BJ (cell line): ENCODE results near the gene QTRT2. TPM values are rescaled to one million over a fixed set of nuclear protein-coding genes. Genes with fewer than 3 reads are reported as not detected.

Source experiments
- CTCF ChIA-PET: fragments of 350-600 bp; formaldehyde crosslinking; extraction: SDS; loops from one replicate; lab custom pipeline; 2021; ENCODE audit warnings: antibody characterized with exemption, inconsistent platforms; lab: Yijun Ruan, JAX
- POLR2A ChIA-PET: fragments of 300-600 bp; sonication (Branson Sonifier 250); formaldehyde crosslinking; extraction: SDS; loops from one replicate; lab custom pipeline; 2021; ENCODE audit warnings: antibody characterized with exemption; lab: Charles Lee
- DNase-seq: peaks from one replicate; pipeline ENCODE4 v3.0.0-alpha.2; 2011; ENCODE audit warnings: low read depth
- H3K27me3 ChIP-seq: 2 replicates; pipeline ENCODE4 v1.6.0; 2011; ENCODE audit warnings: low read length; ENCODE audit not compliant: control insufficient read depth, insufficient read depth
- H3K36me3 ChIP-seq: 2 replicates; pipeline ENCODE4 v1.5.1; 2011; ENCODE audit warnings: low read length; ENCODE audit not compliant: control insufficient read depth, insufficient read depth
- H3K4me3 ChIP-seq: 2 replicates; pipeline ENCODE4 v1.5.1; 2011; ENCODE audit warnings: low read depth, mild to moderate bottlenecking, control low read depth, low read length
- CTCF ChIP-seq: IDR thresholded peaks from 2 replicates; pipeline ENCODE4 v1.5.1; 2011; ENCODE audit warnings: low read depth, mild to moderate bottlenecking, control low read depth, inconsistent platforms, low read length, moderate library complexity; ENCODE audit not compliant: insufficient read depth
- polyA plus RNA-seq: library from polyadenylated mRNA; depleted of rRNA; stranded (reverse); fragments of >200 nt; gene quantifications from 2 replicates; pipeline ENCODE4 v1.2.3, GENCODE V29; 2011

Gene QTRT2
- polyA plus RNA-seq, 1 experiment, result 5.3 TPM

- ChIA-PET POLR2A (no interaction called here), CTCF (no interaction called here)
- no peak for TF ChIP-seq CTCF
- DNase-seq, result no peak
- Histone ChIP-seq H3K4me3 (no peak overlapping the region), H3K36me3 (peaks cover 7% of the 10 kb centered on the region), H3K27me3 (no peaks in the 10 kb centered on the region)
Measured at GRCh38 chr3:114081037-114081436, 24.5 kb downstream of the QTRT2 start.

- TF ChIP-seq CTCF, result no peak
- no peak for DNase-seq
- ChIA-PET POLR2A (no interaction called here), CTCF (no interaction called here)
- Histone ChIP-seq H3K4me3 (no peak overlapping the region), H3K36me3 (peaks cover 8% of the 10 kb centered on the region), H3K27me3 (no peaks in the 10 kb centered on the region)
Measured at GRCh38 chr3:114083112-114083511, 26.6 kb downstream of the QTRT2 start.

- DNase-seq, result no peak
- ChIA-PET POLR2A (no interaction called here), CTCF (no interaction called here)
- Histone ChIP-seq H3K36me3 (peaks cover 8% of the 10 kb centered on the region), H3K27me3 (no peaks in the 10 kb centered on the region), H3K4me3 (no peak overlapping the region)
- TF ChIP-seq CTCF, result no peak
Measured at GRCh38 chr3:114086356-114086755, 29.8 kb downstream of the QTRT2 start.

- DNase-seq, result no peak
- Histone ChIP-seq H3K4me3 (no peak overlapping the region), H3K27me3 (no peaks in the 10 kb centered on the region), H3K36me3 (peaks cover 8% of the 10 kb centered on the region)
- POLR2A ChIA-PET, result no interaction called here
- CTCF ChIA-PET, result interaction anchor here (1.2 kb wide), 1 partner anchor 11 kb away, joined by 3 read pairs; no protein-coding TSS in a partner anchor
- TF ChIP-seq CTCF, result no peak
Measured at GRCh38 chr3:114089675-114090074, 33.1 kb downstream of the QTRT2 start.

- Histone ChIP-seq H3K36me3 (no peaks in the 10 kb centered on the region; the same call in 1 of the 2 replicates), H3K27me3 (no peaks in the 10 kb centered on the region), H3K4me3 (no peak overlapping the region)
- ChIA-PET CTCF (interaction anchor here (1.3 to 2.0 kb wide), 2 partner anchors 12 kb away, joined by 3 to 8 read pairs; no protein-coding TSS in a partner anchor), POLR2A (no interaction called here)
- no peak for TF ChIP-seq CTCF
- DNase-seq, result no peak
Measured at GRCh38 chr3:114092151-114093015, 35.8 kb downstream of the QTRT2 start.
